ENCODE measurements around the gene VSIR.

DNA sequence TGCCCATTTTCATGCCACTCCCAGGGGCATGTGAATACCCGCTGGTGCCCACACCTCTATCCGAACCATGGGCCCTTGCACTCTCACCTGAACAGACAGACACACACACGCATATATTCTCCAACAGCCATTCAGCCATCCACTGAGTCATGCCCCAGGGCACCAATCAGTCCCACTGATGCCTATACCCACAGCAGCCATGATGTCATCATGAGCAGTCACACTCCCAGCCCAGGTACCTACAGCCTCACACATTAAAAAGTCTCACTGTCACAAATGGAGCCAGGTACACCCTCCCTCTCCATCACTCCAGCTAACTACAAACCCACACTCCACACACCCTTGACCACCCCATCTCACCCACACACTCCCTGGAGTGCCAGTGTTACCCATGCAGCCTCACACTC, 12.2 kb downstream of the VSIR start:
- no peak for TF ChIP-seq POLR2A (IDR thresholded peaks at IDR 0.05)
- TF ChIP-seq, protein P1, sequence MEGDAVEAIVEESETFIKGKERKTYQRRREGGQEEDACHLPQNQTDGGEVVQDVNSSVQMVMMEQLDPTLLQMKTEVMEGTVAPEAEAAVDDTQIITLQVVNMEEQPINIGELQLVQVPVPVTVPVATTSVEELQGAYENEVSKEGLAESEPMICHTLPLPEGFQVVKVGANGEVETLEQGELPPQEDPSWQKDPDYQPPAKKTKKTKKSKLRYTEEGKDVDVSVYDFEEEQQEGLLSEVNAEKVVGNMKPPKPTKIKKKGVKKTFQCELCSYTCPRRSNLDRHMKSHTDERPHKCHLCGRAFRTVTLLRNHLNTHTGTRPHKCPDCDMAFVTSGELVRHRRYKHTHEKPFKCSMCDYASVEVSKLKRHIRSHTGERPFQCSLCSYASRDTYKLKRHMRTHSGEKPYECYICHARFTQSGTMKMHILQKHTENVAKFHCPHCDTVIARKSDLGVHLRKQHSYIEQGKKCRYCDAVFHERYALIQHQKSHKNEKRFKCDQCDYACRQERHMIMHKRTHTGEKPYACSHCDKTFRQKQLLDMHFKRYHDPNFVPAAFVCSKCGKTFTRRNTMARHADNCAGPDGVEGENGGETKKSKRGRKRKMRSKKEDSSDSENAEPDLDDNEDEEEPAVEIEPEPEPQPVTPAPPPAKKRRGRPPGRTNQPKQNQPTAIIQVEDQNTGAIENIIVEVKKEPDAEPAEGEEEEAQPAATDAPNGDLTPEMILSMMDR (IDR thresholded peaks at IDR 0.05) = no peak
- TF ChIP-seq POLR2AphosphoS5 (IDR thresholded peaks at IDR 0.05) = no peak
- no peak for TF ChIP-seq EP300 (IDR thresholded peaks at IDR 0.05; ENCODE audit: low read depth)

Measured in transverse colon (tissue), 4 donors.